Peyer's patch (tissue), 4 donors: ENCODE data around the gene CD226.

ENCODE experiments used
- CTCF ChIP-seq, 6 experiments: fragments of 450-650 bp in 4 of 6; fragments of 200-600 bp in 2 of 6; sonication (generic) in 1 of 6; IDR thresholded peaks; one replicate each; pipeline ENCODE4 v1.5.1; 2017 to 2019; ENCODE audit warnings: antibody characterized with exemption in 6 of 6, mild to moderate bottlenecking in 3 of 6, moderate library complexity in 1 of 6
- POLR2A ChIP-seq, 2 donors: fragments of 450-650 bp; IDR thresholded peaks; one replicate each; pipeline ENCODE4 v1.5.1; 2017; ENCODE audit warnings: antibody characterized with exemption in 2 of 2, mild to moderate bottlenecking in 2 of 2, moderate library complexity in 2 of 2

GRCh38 chr18:69961718-69962117 is 14.0 kb upstream of the CD226 start:
- TF ChIP-seq POLR2A (IDR thresholded peaks at IDR 0.05): no peak
- no peak for TF ChIP-seq CTCF (IDR thresholded peaks at IDR 0.05)
